Measurements from ENCODE around the gene TMEM178B.

Gene TMEM178B

GRCh38 chr7:141225916-141226618, 152.2 kb downstream of the TMEM178B start:
- DNase-seq = no peak

- DNase-seq = no peak
Measured at GRCh38 chr7:141227454-141227853, 153.6 kb downstream of the TMEM178B start.

- DNase-seq = no peak
Measured at GRCh38 chr7:141228482-141228881, 154.6 kb downstream of the TMEM178B start.

- no peak for DNase-seq
Measured at GRCh38 chr7:141231018-141231792, 157.3 kb downstream of the TMEM178B start.

- DNase-seq = no peak
Measured at GRCh38 chr7:141232286-141233051, 158.6 kb downstream of the TMEM178B start.

GRCh38 chr7:141234335-141235105, 160.7 kb downstream of the TMEM178B start:
- no peak for DNase-seq

GRCh38 chr7:141235656-141236055, 161.8 kb downstream of the TMEM178B start:
- no peak for DNase-seq

GRCh38 chr7:141238596-141239243, 164.9 kb downstream of the TMEM178B start:
- DNase-seq = no peak

GRCh38 chr7:141239661-141240060, 165.8 kb downstream of the TMEM178B start:
- DNase-seq = no peak

GRCh38 chr7:141242568-141242967, 168.7 kb downstream of the TMEM178B start:
- DNase-seq = no peak

- no peak for DNase-seq
Measured at GRCh38 chr7:141243368-141243767, 169.5 kb downstream of the TMEM178B start.

GRCh38 chr7:141244435-141244834, 170.6 kb downstream of the TMEM178B start:
- DNase-seq = no peak

- DNase-seq = no peak
Measured at GRCh38 chr7:141246426-141246825, 172.6 kb downstream of the TMEM178B start.

- no peak for DNase-seq
Measured at GRCh38 chr7:141251180-141251579, 177.3 kb downstream of the TMEM178B start.

GRCh38 chr7:141251957-141252356, 178.1 kb downstream of the TMEM178B start:
- DNase-seq = no peak

GRCh38 chr7:141257597-141257996, 183.7 kb downstream of the TMEM178B start:
- no peak for DNase-seq

GRCh38 chr7:141258559-141258958, 184.7 kb downstream of the TMEM178B start:
- no peak for DNase-seq

- DNase-seq = no peak
Measured at GRCh38 chr7:141262101-141263090, 188.5 kb downstream of the TMEM178B start.

- no peak for DNase-seq
Measured at GRCh38 chr7:141263508-141263907, 189.6 kb downstream of the TMEM178B start.

GRCh38 chr7:141263983-141264382, 190.1 kb downstream of the TMEM178B start:
- DNase-seq = no peak

GRCh38 chr7:141264511-141264910, 190.6 kb downstream of the TMEM178B start:
- no peak for DNase-seq

All from CD4-positive, alpha-beta T cell treated with Interleukin-21 for 1 hour (primary cell).